GM19455 (cell line): ENCODE results near the gene ACSS3.
"Not testable (repeated sequence)": the region's sequence is repeated elsewhere in the genome, so short reads cannot be mapped to it uniquely, and the experiment has no call there.

Source experiments
- ATAC-seq: cut with Tn5 transposase; IDR thresholded peaks from one replicate; pipeline ENCODE4 v1.9.1; 2021; ENCODE audit not compliant: unreplicated experiment

ACSS3 gene, protein sequence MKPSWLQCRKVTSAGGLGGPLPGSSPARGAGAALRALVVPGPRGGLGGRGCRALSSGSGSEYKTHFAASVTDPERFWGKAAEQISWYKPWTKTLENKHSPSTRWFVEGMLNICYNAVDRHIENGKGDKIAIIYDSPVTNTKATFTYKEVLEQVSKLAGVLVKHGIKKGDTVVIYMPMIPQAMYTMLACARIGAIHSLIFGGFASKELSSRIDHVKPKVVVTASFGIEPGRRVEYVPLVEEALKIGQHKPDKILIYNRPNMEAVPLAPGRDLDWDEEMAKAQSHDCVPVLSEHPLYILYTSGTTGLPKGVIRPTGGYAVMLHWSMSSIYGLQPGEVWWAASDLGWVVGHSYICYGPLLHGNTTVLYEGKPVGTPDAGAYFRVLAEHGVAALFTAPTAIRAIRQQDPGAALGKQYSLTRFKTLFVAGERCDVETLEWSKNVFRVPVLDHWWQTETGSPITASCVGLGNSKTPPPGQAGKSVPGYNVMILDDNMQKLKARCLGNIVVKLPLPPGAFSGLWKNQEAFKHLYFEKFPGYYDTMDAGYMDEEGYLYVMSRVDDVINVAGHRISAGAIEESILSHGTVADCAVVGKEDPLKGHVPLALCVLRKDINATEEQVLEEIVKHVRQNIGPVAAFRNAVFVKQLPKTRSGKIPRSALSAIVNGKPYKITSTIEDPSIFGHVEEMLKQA

DNA sequence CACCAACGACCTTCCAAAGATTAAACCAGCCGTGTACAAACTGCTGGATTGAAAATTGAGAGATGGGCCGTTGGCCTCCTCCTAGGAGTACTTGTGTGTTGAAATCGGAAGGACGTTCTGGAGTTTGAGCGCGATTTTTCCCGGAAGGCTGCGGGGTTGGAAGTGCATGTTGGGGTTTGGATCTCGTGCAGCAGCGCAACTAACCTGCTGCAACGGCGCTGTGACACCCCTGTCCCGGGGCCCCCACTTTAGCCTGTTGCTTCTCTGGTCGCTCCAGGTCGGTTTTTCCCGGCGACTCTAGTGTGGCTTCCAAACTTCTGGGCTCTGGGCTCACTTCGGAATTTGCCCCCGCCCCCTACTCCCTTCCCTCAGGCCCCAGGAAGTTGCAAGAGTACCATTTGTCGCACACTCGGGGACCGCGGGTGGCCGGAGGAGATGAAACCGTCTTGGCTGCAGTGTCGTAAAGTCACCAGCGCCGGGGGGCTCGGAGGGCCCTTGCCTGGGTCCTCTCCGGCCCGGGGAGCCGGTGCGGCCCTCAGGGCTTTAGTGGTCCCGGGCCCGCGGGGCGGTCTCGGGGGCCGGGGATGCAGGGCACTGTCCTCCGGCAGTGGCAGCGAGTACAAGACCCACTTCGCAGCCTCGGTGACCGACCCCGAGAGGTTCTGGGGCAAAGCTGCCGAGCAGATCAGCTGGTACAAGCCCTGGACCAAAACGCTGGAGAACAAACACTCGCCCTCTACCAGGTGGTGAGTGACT is at the start of gene ACSS3:
TSS of gene ACSS3 (plus strand) at position 394 of the 756 bp plus-strand sequence. CDS start at position 436, 42 bp downstream.
- ATAC-seq: no peak

DNA sequence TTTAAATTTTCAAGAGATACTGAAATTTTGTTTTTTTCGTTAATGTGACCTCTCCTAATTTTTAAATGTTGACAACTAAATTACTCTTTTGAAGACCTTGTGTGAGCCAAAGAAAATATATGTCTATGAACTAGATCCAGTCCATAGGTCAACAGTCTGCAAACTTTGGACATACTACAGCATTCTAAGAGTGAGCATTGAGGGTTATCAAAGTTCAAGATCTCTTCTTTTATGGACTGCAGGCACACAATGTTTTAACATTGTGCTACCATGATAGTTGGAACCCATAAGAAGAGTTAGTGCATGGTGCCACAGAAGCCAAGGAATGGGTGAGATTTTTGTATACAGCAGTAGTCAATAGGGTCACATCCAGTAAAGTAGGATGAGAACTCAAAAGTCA is 43.0 kb upstream of the ACSS3 start:
- ATAC-seq: no peak

DNA sequence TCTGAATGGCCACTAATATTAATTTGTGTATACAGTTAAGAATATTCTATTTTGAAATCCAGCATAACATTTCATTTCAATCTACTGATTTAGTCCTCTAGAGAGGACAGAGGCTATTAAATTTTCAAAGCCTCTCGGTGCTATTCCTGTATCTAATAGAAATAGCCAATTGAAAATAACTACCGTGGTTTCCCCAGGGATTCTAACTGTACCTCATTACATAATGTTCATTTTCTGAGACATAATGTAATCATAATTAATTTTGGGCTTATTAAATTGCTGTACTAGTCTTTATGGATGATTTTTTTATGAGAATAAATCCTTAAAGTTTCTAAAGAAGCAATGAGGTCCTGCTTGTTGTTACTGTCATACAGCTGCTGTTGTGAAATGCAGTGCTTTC is 38.6 kb upstream of the ACSS3 start:
- no peak for ATAC-seq

DNA sequence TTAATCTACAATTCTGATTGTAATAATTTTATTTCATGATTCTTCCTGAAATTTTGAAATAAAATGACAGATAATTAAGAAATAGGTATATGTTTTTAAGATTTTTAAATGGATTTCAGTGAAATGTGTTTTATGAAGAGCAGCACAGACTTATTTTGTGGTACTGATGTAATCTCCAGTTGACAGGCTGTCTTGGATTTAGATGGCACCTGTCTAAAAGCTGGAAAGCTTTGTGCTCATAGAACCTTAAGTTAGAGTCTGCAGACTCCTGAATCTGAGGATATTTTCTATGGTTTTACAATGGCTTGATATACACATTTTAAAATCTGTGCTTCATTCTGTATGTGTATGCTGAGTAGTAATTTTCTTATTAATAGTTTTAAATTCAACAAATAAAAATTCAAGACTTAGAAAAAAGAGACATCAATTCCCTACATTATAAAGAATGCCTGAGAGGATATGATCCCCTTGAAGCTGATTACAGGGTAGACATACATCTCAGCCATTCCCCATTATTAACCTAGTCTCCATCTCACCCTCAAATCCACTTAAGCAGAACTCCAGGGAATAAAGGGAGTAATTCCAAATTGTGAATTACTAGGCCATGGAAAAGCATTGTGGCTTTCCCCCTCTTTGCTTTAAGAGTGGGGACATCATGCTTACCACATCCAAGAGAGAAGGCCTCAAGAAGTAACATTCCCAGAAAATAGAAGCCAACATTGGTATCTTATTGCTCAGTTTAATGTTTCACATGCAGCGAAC is 33.7 kb upstream of the ACSS3 start:
- no peak for ATAC-seq

DNA sequence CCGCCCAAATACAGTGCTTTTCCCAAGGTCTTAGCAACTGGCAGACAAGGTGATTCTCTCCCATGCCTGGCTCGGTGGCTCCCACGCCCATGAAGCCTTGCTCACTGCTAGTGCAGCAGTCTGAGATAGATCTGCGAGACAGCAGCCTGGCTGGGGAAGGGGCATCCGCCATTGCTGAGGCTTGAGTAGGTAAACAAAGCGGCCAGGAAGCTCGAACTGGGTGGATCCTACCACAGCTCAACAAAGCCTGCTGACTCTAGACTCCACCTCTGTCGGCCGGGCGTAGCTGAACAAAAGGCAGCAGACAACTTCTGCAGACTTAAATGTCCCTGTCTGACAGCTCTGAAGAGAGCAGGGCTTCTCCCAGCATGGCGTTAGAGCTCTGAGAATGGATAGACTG is 12.9 kb upstream of the ACSS3 start:
- ATAC-seq: not testable (repeated sequence)

DNA sequence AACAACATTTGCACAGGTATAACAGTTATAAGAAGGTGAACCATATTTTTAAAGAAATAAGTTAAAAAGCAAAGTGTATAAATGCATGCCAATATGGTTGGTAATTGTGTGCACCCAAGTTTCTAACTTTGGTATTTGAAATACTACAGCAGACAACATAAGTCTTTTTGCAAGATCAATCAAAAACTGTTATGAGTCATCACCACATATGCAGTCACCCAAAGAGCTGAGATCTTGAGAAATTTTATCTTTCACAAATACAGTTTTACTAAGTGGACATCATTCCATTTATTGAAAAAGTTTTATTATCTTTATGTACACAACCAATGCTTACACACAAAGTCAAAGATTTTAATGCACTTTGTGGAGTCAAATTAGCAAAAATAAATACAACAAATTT is 7.0 kb upstream of the ACSS3 start:
- no peak for ATAC-seq

DNA sequence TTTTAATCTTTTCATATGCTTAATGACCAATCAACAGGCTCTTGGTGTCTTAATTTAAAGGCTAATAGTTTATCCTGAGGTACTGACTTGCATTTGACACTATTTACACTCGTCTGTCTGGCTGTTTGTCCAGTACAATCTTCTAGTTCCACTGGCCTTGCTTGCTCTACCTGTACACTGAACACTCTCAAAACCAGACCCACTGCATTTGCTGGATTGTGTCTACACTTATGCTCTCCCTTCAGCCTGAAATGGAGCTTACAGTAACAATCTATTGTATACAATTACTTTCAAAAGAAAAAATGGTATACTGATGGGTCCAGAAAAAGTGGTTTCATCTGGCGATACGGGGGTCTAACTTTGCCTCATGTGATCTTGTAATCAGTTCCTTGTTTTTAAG is 2.3 kb upstream of the ACSS3 start:
- ATAC-seq: no peak

DNA sequence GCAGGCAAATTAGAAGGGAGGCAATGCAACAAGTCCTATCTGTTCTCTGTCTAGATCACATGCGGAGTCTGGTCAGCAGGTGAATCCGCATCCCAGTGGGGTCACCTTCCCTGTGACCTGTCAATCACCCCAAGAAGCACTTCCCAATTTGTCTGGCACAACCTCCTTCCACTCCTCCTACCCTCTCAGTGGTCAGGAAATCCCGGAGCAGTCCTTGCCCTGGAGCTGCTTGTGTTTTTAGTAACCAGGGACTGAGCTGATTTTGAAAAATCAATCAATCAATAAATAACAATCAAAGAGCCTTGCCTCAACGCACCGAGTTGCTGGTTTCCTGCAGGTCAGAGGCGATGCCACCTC is 572 bp upstream of the ACSS3 start:
- ATAC-seq: no peak

DNA sequence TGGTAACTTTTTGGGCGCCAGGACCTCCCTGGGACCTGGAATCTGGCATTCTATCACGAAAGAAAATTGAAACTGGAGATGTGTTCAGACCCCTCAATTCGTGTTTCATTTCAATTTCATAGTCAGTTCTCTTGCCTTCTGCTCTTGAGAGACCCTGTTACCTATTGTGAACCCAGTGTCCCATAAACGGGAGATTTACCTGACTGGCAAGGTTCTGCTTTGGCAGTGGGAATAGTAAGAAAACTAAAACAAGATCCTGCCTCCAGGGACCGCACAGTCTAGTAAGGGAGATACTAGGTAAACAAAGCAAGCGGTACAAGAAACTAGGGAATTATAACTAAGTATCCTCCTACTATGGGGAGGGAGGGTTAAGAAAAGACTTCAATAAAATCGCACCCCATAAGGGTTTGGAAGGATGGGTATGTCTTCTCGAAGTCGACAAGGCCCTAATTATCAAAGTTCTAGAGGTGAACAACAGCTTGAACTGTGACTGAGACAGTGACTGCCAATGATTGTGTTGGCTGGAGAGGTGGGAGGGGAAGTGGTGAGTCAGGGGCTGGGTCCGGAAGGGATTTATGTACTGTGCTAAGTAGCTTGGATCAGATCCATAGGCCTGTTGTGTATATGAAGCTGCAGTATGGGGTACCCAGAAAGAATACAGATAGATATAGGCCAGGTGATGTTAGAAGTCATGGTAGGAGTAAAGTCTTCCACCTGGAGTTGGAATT is 754 bp downstream of the ACSS3 start:
- ATAC-seq: no peak

DNA sequence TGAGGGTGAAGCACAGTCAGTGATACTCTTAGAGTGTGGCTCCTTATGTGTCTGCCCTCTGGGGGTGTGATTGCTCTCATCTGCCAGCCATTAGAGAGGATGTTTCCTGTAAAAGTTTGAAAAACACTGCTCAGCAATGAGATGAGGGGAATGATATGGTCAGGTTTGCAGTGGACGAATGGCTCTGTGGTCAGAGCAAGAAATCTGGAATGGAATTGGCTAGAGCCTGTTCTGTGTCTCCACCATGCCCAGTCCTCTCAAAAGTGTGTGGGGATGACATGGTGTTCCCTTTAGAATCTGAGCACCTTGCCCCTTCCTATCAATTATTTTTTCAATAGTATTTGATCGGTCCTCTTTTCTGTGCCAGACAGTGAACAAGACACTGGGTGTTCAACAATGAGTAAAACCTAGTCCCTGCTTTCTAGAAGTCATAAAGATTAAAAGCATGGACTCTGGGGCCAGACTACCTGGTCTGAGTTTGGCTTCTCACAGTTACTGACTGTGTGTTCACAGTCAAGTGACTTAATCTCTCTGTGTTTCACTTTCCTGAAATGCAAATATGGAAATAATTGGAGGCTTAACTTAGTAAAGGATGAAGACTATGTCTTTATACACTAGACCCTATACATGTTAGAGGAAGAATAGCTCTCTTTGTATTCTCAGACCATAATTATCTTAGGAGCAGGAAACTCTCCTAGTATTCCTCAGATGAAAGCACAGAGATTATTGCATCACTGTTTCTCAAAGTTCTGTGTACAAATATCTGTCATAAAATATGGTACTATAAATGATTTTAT is 1.6 kb downstream of the ACSS3 start:
- no peak for ATAC-seq

DNA sequence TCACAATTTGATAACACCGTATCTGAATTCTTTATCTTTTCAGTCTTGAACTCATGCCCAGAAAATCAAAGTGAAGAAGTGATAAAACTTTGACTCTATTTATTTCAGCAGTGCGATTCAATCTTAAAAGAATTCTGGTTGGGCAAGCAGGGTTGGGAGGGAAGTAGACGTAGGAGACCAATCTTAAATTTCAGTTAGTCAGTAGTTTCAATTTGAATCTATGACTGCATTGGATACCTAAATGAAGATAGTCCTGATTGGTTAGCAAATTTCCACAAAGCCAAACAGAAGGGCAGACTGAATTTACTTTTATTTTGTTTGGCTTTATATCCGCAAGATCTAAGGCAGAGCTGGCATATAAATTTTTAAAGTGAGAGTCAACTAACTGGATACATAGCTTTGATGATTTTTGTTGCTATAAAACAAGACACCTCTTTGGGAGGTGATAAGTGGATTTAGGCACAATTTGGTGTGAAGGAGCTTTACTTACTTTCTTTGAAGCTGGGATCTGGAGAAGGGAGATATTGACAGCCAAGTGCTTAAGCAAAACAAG is 2.6 kb downstream of the ACSS3 start:
- ATAC-seq: no peak

DNA sequence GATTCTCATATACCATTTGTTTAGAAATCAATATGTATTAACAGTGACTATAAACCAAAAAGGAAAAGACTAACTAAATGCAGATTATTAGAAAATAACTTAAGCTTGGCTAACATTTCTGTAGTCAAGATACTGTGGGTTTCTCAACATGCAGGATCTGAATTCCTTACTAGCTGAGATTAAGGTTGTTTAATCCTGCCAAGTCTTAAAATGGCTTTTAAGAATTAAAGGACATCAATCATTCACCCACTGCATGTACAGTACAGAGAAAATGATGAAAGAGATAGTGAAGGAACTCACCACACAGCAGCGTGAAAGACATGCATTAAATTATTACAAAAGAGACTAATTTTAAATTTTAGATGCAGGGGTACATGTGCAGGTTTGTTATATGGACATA is 3.8 kb downstream of the ACSS3 start:
- ATAC-seq: no peak

DNA sequence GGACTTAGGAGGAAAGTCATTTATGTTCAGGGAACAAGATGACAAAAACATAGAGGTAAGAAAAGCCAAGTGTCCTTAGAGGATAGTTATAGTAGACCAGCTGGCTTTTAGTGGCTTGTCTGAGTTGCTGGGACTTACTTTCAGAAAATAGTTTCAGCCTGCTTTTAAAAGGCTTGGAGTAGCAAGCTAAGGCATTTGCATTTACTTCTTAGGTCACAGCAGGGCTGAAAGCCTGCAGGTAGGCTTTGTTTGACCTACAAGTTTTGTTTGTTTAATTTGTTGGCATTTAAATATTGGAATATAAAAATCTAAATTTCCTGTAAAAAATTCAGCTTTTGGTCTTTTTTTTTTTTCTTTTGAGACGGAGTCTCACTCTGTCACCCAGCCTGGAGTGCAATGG is 5.1 kb downstream of the ACSS3 start:
- no peak for ATAC-seq

DNA sequence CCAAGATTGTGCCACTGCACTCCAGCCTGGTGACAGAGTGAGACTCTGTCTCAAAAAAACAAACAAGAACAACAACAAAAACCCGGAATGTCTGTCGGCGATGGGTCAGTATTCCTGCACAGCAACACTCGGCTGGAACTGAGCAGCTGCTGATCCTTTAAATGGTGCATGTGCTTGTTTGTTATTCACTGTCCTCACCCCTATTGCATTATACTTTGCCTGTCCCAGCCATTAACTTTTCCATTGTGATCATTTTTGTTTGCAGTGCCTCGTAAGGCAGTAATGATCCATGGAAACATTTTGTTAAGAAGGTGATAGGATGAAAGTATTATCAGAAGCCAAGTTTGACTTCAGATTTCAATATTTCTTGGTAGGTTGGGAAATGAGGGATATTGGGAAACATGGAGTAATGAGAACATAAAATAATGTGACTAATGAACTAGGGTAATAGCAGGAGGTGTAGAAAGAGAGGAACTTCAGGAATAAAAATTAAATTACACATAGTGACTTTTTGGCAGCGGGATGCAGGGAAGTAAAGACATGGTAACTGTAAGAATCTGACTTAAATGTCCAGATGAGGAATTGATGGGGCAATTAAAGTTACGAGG is 6.1 kb downstream of the ACSS3 start:
- no peak for ATAC-seq

DNA sequence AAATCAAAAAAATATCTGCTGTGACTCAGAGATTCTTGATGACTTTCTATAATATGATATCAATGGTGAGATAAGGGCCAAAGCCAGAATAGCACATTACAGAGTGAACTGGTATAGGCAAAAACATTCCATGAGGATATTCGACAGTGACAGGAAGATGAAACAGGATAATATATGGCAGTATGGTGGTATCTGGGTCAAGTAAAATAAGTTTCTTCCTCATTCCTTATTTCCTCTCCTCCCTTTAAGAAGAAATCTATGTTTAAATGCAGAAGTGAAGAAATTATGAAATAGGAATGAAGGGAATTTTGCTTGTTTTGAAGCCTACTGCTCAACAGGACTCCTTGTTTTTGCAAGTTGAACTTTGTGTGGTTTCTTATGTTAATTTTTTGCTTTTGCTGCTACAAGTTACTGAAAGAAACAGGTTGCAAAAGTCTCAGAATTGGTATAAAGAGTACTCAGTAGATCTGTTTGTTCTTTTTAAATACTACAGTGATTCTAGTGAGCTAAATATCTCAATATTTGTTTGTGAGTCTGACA is 7.0 kb downstream of the ACSS3 start:
- ATAC-seq: no peak

DNA sequence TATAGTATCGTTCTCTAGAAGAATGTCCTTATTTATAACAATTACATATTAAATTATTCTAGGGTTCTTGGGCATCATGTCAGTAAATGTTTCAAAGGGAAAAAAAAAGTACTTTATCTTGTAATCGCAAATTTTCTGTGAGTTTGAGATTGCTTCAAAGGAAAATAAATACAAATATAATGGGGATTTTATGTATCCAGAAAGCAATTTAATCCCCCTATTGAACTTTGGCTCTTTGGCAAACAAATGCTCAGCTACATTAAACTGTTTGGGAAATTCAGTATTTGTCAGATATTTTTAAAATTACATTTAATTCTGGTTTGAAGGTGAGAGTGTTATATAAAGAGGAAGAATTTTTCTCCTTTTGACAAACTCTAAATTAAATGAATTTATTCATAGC is 8.0 kb downstream of the ACSS3 start:
- no peak for ATAC-seq

DNA sequence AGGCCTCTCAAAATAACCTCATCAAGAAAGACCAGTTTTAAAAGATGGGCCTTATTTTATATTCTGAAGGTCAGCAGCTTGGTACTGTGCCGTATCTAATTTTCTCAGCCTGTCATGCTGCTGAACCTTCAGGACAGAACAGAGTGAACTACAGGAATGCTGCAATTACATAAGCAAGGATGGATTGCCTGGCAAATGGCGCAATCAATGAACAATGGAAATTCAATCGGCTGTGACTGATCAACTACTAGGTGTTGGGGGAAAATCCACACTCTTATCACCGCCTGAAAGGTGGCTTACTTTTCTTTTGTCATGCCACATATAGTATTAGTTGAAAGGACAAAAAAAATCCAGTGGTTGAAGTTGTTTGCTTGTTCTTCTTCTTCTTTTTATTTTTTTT is 8.5 kb downstream of the ACSS3 start:
- ATAC-seq: no peak

DNA sequence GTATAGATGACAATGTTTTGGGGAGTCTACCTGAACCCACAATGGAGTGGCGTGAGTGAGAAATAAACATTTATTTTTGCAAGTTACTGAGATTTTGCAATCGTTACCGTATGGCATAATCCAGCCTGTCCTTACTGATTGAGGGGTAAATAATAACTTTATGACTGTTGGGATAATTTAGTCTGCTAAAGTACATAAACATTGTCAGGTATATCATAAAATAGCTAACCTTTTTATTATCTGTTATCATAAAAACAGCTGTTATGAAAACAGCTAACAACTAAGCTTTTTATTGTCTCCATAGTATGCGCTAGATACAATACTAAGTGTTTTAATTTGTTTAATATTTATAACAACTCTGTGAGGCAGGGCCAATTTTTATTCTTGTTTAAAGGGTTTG is 10.3 kb downstream of the ACSS3 start:
- ATAC-seq: no peak

DNA sequence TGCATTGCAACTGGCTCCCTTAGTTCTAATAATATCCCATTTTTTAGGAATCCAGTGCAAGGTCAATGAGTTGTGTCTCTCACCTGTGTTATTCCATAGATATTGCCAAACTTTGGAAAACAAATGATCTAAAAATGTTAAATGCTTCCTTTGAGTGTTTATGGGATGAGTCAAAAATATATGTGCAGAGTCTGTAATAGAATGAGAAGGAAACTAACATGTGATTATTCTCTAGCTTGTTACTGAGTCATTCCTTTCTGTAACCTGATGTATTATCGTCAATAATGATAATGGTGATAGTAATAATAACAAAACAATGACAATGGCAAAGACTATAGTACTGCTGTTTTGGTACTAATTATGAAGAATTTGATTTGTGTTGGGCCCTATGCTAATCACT is 11.5 kb downstream of the ACSS3 start:
- ATAC-seq: no peak
